Spleen (tissue), 11 donors: Measurements from ENCODE around the gene RNF146. TPM values are rescaled to one million over a fixed set of nuclear protein-coding genes. Genes with fewer than 3 reads are reported as not detected.
A peak's percentile ranks its signal among the peaks of the same experiment; 100 is the strongest.

ENCODE experiments used
- DNase-seq: peaks from one replicate; pipeline ENCODE4 v3.0.0-alpha.2; 2020
- H3K27ac ChIP-seq, 8 donors: fragments of 200-600 bp; sonication (generic) in 7 of 8; 1 replicate in 4 of 8; 2 replicates in 4 of 8; pipeline versions ENCODE4 v1.5.0 to v1.8.0; 2016 to 2021; ENCODE audit warnings: inconsistent platforms in 4 of 8, mild to moderate bottlenecking in 4 of 8, moderate library complexity in 1 of 8
- H3K27me3 ChIP-seq, 7 donors: fragments of 200-600 bp; sonication (generic) in 6 of 7; replicated peaks in 1 of 7; 1 replicate in 4 of 7; 2 replicates in 3 of 7; pipeline versions ENCODE4 v1.5.0 to v1.8.0; 2016 to 2021; ENCODE audit warnings: inconsistent platforms in 3 of 7, mild to moderate bottlenecking in 1 of 7
- H3K36me3 ChIP-seq, 6 donors: fragments of 200-600 bp; sonication (generic) in 5 of 6; 1 replicate in 4 of 6; 2 replicates in 2 of 6; pipeline versions ENCODE4 v1.5.0 to v1.8.0; 2016 to 2021; ENCODE audit warnings: inconsistent platforms in 2 of 6
- H3K4me1 ChIP-seq, 6 donors: fragments of 200-600 bp; sonication (generic) in 5 of 6; 1 replicate in 3 of 6; 2 replicates in 3 of 6; pipeline versions ENCODE4 v1.5.0 to v1.8.0; 2016 to 2021; ENCODE audit warnings: inconsistent platforms in 3 of 6
- H3K4me3 ChIP-seq, 8 donors: fragments of 200-600 bp; sonication (generic) in 7 of 8; 1 replicate in 4 of 8; 2 replicates in 4 of 8; pipeline versions ENCODE4 v1.5.0 to v1.8.0; 2016 to 2021; ENCODE audit warnings: inconsistent platforms in 4 of 8, mild to moderate bottlenecking in 4 of 8, moderate library complexity in 2 of 8
- H3K9me3 ChIP-seq, 8 donors: fragments of 200-600 bp; sonication (generic) in 7 of 8; 1 replicate in 4 of 8; 2 replicates in 4 of 8; pipeline versions ENCODE4 v1.5.0 to v1.8.0; 2016 to 2021; ENCODE audit warnings: inconsistent platforms in 4 of 8
- CTCF ChIP-seq, 11 experiments: fragments of 200-600 bp in 7 of 11; fragments of 450-650 bp in 4 of 11; sonication (generic) in 4 of 11; IDR thresholded peaks in 8 of 11; conservative IDR thresholded peaks in 3 of 11; 1 replicate in 7 of 11; 2 replicates in 4 of 11; pipeline versions ENCODE4 v1.4.0 to v1.8.0; 2016 to 2021; ENCODE audit warnings: antibody characterized with exemption in 11 of 11, inconsistent platforms in 4 of 11, mild to moderate bottlenecking in 1 of 11
- POLR2A ChIP-seq, 3 donors: fragments of 450-650 bp; IDR thresholded peaks; one replicate each; pipeline ENCODE4 v1.5.1; 2017; ENCODE audit warnings: antibody characterized with exemption in 3 of 3, mild to moderate bottlenecking in 1 of 3
- POLR2AphosphoS5 ChIP-seq, 3 donors: sonication (generic); formaldehyde crosslinking; IDR thresholded peaks; one replicate each; pipeline ENCODE4 v1.5.1; 2017; ENCODE audit warnings: antibody characterized with exemption in 3 of 3
- WGBS, 5 donors: extraction: QIAGEN DNeasy Blood & Tissue Kit in 3 of 5; methylation state at CpG; one replicate each; pipeline versions ENCODE4 v1.1.5 to v1.1.7; 2013 to 2018; 5-methylcytosine and 5-hydroxymethylcytosine counted together
- intact Hi-C: fragments of 100-400 bp; cut with DNase I; formaldehyde crosslinking; loops from one replicate; pipeline ENCODE4 v1.15.0; 2023; ENCODE audit warnings: low total_unique reads
- polyA plus RNA-seq, 3 donors: library from polyadenylated mRNA; stranded (reverse); fragments of 200-250 nt; gene quantifications; one replicate each; pipeline ENCODE4 v1.2.1, GENCODE V29; 2013
- total RNA-seq, 7 donors: library from RNA; depleted of rRNA in 3 of 7; stranded (reverse); fragments of >200 nt in 3 of 7; fragmentation: NEBNext Ultra II Directional in 4 of 7; extraction: Animal tissue kit (Norgen Biotek cat#: 25700) in 4 of 7; gene quantifications; one replicate each; pipeline versions ENCODE4 v1.1.0 to v1.2.1, GENCODE V29; 2016 to 2021
- donor health status: healthy with polysubstance abuse.
- donor health status: DM: no; HTN: no; CAD: no; lungs with moderate emphysema.
- donor health status: DM: no; HTN: no; CAD: no.
- donor health status: Bipolar disorder and iron deficiency.
- donor health status: healthy.
- donor health status: DM: no; HTN: no; CAD: no.
- donor health status: DM: yes; HTN: yes; CAD: no.

Gene RNF146
- total and polyA plus RNA-seq, 10 donors, result 31.5 to 125 (median 64.2) TPM

- no peak for DNase-seq
- peaks cover 0 to 27% (median 20%) of the 10 kb centered on the region in 6 donors for H3K4me1 ChIP-seq
- H3K36me3 ChIP-seq, result peaks cover 0 to 72% (median 24%) of the 10 kb centered on the region in 6 donors
- WGBS, 5 donors, result 75 to 91% (median 83%) methylated on average over 4 of the region's 4 CpGs
- no peak for TF ChIP-seq POLR2A (IDR thresholded peaks at IDR 0.05)
- TF ChIP-seq CTCF (IDR thresholded peaks at IDR 0.05 in 8 of 11, conservative IDR thresholded peaks at IDR 0.05 in 3 of 11), result no peak
- TF ChIP-seq POLR2AphosphoS5 (IDR thresholded peaks at IDR 0.05), result no peak
- no peaks in the 10 kb centered on the region for H3K9me3 ChIP-seq
- H3K27ac ChIP-seq, result peak overlapping the region in 2 of 8 donors; percentile 2 to 5
- intact Hi-C loops, result no loop called here
- no peak overlapping the region for H3K4me3 ChIP-seq
- H3K27me3 ChIP-seq, result no peaks in the 10 kb centered on the region
Observed at GRCh38 chr6:127290391-127291265, 24.0 kb downstream of the RNF146 start.

DNA sequence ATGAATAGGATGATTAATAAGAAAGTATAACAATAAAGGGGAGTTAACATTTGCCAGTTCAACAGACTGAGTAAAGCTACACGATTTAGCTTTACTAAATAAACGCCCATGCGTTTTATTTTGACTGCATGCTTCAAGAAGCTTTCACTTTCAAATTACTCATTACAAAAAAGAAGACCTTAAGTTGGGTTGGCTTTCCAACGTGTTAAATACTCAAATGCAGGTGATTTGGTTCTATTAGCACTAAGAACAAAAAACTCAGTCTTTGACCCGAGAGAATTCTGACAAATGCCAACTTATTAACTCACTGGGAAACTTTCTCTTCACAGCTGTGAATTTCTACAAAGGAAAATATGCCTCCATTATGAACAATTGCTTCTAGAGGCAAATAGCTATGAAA lies 24.8 kb downstream of the RNF146 start:
- intact Hi-C loops, result no loop called here
- Histone ChIP-seq H3K36me3 (peaks cover 0 to 72% (median 16%) of the 10 kb centered on the region in 6 donors), H3K4me3 (no peak overlapping the region)

GRCh38 chr6:127297502-127298070 lies 30.9 kb downstream of the RNF146 start:
- intact Hi-C loops, result no loop called here
- WGBS, 5 donors, result 89 to 97% (median 92%) methylated on average over 4 of the region's 4 CpGs
- TF ChIP-seq POLR2A (IDR thresholded peaks at IDR 0.05), result no peak
- TF ChIP-seq POLR2AphosphoS5 (IDR thresholded peaks at IDR 0.05), result no peak
- no peak for TF ChIP-seq CTCF (IDR thresholded peaks at IDR 0.05 in 8 of 11, conservative IDR thresholded peaks at IDR 0.05 in 3 of 11)
- Histone ChIP-seq H3K4me1 (peaks cover 0 to 22% (median 14%) of the 10 kb centered on the region in 6 donors), H3K4me3 (no peak overlapping the region), H3K27me3 (no peaks in the 10 kb centered on the region), H3K9me3 (no peaks in the 10 kb centered on the region), H3K36me3 (peaks cover 0 to 47% (median 4%) of the 10 kb centered on the region in 6 donors), H3K27ac (no peak overlapping the region)
- no peak for DNase-seq

More for the DNA sequence above, 24.8 kb downstream of the RNF146 start:
- DNase-seq, result no peak
- Histone ChIP-seq H3K9me3 (no peaks in the 10 kb centered on the region), H3K27ac (peak overlapping the region in 5 of 8 donors; percentile 2 to 9 (median 6)), H3K4me1 (peaks cover 0 to 27% (median 20%) of the 10 kb centered on the region in 6 donors), H3K27me3 (no peaks in the 10 kb centered on the region)
- WGBS, 5 donors, result 44 to 67% (median 58%) methylated on average over 5 of the region's 5 CpGs
- TF ChIP-seq CTCF (IDR thresholded peaks at IDR 0.05 in 8 of 11, conservative IDR thresholded peaks at IDR 0.05 in 3 of 11), result no peak
- no peak for TF ChIP-seq POLR2AphosphoS5 (IDR thresholded peaks at IDR 0.05)
- TF ChIP-seq POLR2A (IDR thresholded peaks at IDR 0.05), result no peak

GRCh38 chr6:127298475-127298874 lies 31.8 kb downstream of the RNF146 start:
- Histone ChIP-seq H3K4me3 (no peak overlapping the region), H3K4me1 (peaks cover 0 to 31% (median 22%) of the 10 kb centered on the region in 6 donors), H3K27ac (no peak overlapping the region), H3K27me3 (no peaks in the 10 kb centered on the region), H3K36me3 (peaks cover 0 to 45% (median 4%) of the 10 kb centered on the region in 6 donors), H3K9me3 (no peaks in the 10 kb centered on the region)
- intact Hi-C loops, result no loop called here
- WGBS, 5 donors, result 78 to 97% (median 93%) methylated on average over 2 of the region's 2 CpGs
- TF ChIP-seq POLR2A (IDR thresholded peaks at IDR 0.05) (no peak), CTCF (IDR thresholded peaks at IDR 0.05 in 8 of 11, conservative IDR thresholded peaks at IDR 0.05 in 3 of 11) (no peak), POLR2AphosphoS5 (IDR thresholded peaks at IDR 0.05) (no peak)
- DNase-seq, result no peak
